HG03066 (cell line): ENCODE measurements around the gene KLHL13.
A peak's percentile ranks its signal among the peaks of the same experiment; 100 is the strongest.
"Not testable (repeated sequence)": the region's sequence is repeated elsewhere in the genome, so short reads cannot be mapped to it uniquely, and the experiment has no call there.

ENCODE experiments used
- ATAC-seq: cut with Tn5 transposase; IDR thresholded peaks from one replicate; pipeline ENCODE4 v1.9.1; 2021; ENCODE audit warnings: low read depth; ENCODE audit not compliant: unreplicated experiment

KLHL13 gene

GRCh38 chrX:118100091-118100490, 16.5 kb downstream of the KLHL13 start:
- no peak for ATAC-seq

- no peak for ATAC-seq
Observed at GRCh38 chrX:118088084-118088483, 28.5 kb downstream of the KLHL13 start.

GRCh38 chrX:118074196-118074595, 42.4 kb downstream of the KLHL13 start:
- no peak for ATAC-seq

- no peak for ATAC-seq
Observed at GRCh38 chrX:118066867-118067515, 49.6 kb downstream of the KLHL13 start.

- peak; percentile 74 for ATAC-seq
Observed at GRCh38 chrX:118062817-118063615, 53.6 kb downstream of the KLHL13 start.

- peak; percentile 37 for ATAC-seq
Observed at GRCh38 chrX:118062048-118062789, 54.4 kb downstream of the KLHL13 start.

- ATAC-seq, result no peak
Observed at GRCh38 chrX:118058924-118059323, 57.7 kb downstream of the KLHL13 start.

- ATAC-seq, result no peak
Observed at GRCh38 chrX:118056870-118057269, 59.7 kb downstream of the KLHL13 start.

GRCh38 chrX:118049713-118050112, 66.9 kb downstream of the KLHL13 start:
- ATAC-seq, result no peak

GRCh38 chrX:118047446-118048186, 69.0 kb downstream of the KLHL13 start:
- no peak for ATAC-seq

- no peak for ATAC-seq
Observed at GRCh38 chrX:118039591-118039990, 77.0 kb downstream of the KLHL13 start.

GRCh38 chrX:118038614-118039365, 77.8 kb downstream of the KLHL13 start:
- ATAC-seq, result no peak

- no peak for ATAC-seq
Observed at GRCh38 chrX:118026631-118027030, 90.0 kb downstream of the KLHL13 start.

- ATAC-seq, result no peak
Observed at GRCh38 chrX:118025226-118025625, 91.4 kb downstream of the KLHL13 start.

GRCh38 chrX:118024482-118024881, 92.1 kb downstream of the KLHL13 start:
- no peak for ATAC-seq

- no peak for ATAC-seq
Observed at GRCh38 chrX:118022753-118023152, 93.9 kb downstream of the KLHL13 start.

- ATAC-seq, result no peak
Observed at GRCh38 chrX:118016422-118016821, 100.2 kb downstream of the KLHL13 start.

GRCh38 chrX:118002417-118002816, 114.2 kb downstream of the KLHL13 start:
- ATAC-seq, result not testable (repeated sequence)

GRCh38 chrX:118000518-118000917, 116.1 kb downstream of the KLHL13 start:
- no peak for ATAC-seq

- no peak for ATAC-seq
Observed at GRCh38 chrX:117998171-117998570, 118.4 kb downstream of the KLHL13 start.
